GM21619 (cell line): ENCODE results near the gene EMSY.
A peak's percentile ranks its signal among the peaks of the same experiment; 100 is the strongest.
"Not testable (repeated sequence)": the region's sequence is repeated elsewhere in the genome, so short reads cannot be mapped to it uniquely, and the experiment has no call there.

Source experiments
- ATAC-seq: cut with Tn5 transposase; IDR thresholded peaks from one replicate; pipeline ENCODE4 v1.9.1; 2021; ENCODE audit not compliant: unreplicated experiment

EMSY gene

DNA sequence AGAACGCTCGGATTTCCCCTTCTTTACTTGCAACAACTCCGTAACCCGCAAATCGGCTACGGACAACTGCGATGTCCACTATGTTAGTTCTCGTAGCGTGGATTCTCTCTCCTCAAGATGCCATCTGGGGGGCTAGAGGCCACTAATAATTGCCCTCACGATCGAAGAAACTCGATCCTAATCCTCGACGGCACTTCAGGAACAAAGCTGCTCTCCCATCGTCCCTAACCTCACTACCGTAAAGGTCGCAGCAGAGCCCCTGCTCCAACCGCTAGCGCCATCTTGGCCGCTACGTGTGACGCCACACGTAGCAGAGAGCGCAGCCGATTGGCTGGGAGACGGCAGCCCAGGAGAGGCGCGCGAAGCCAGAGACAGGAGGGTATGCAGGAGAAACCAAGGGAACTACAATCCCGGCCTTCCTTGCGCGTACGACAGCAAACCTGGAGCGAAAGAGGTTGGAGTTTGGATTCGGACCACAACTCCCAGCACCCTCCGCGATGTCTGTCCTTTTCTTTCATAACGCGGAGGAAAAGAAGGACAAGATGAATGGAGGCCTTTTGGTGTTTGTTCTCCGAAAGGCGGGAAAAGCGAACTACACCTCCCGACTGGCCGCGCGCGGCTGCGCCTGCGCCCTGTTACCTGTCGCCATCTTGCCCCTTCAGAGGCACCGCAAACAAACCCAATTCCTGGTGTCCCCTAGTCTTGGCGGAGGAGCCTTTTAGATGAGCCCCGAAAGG lies at the start of gene EMSY:
TSS of gene EMSY (plus strand) at position 635 of the 737 bp plus-strand sequence. CDS start 1,921 bp downstream, outside the sequence.
- peak; percentile 89 for ATAC-seq

DNA sequence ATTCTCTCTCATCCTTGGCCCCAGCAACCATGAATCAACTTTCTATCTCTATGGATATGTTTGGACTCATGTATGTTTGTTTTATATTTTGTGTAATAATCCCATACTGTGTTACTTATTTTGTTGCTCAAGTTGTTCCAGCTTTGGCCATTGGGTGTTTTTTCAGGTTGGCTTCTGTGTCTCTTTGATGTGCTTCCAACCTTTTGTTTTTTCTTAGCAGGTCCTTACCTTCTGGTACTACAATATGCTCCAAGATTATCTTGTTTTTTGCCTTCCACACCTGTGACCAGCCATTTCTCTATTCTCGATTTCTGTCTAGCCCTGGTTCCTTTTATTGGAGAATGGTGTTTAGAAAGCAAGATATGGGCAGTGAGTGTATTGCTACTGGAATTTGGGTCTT lies 49.5 kb upstream of the EMSY start:
- ATAC-seq, result no peak

GRCh38 chr11:76397383-76397782 lies 47.4 kb upstream of the EMSY start:
- ATAC-seq, result peak; percentile 78

DNA sequence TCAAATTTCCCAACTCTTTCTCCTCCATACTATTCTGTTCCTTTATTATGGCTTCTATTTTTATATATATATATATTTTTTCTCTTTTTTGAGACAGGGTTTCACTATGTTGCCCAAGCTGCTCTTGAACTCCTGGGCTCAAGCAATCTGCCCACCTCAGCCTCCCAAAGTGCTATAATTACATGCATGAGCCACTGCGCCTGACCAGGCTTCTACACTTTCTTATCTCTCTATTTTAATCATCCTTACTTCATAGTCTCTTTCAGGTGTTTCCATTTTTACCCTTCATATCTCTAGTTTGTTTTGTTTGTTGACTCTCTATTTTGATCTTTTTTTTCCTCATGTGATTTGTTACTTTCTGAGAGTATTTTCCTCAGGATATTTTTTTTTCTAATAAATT lies 43.9 kb upstream of the EMSY start:
- ATAC-seq, result no peak

DNA sequence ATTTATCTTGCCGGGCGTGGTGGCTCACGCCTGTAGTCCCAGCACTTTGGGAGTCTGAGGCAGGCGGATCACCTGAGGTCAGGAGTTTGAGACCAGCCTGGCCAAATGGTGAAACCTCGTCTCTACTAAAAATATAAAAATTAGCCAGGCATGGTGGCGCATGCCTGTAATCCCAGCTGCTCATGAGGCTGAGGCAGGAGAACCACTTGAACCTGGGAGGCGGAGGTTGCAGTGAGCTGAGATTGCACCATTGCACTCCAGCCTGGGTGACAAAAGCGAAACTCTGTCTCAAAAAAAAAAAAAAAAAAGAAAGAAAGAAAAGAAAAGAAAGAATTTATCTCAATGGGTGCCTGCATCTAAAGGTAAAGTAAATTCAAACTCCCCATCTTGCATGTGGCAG lies 43.3 kb upstream of the EMSY start:
- ATAC-seq, result not testable (repeated sequence)

DNA sequence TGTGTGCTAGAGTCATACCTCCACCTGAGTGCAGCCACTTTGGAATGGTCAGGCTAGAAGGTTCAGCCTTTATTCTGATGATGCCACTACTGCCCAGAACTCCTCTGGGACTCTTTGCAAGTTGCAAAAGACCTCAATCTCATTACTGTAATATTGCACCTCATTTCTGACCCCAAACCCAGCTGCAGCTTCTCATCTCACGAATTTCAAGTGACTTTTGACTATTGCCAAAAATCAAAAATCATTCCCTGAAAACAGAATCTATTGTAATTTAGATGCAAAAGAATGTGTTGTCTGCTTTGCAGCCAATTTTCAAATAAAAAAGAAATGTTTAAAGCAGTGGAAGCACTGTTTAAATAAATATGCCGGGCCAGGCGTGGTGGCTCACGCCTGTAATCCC lies 38.5 kb upstream of the EMSY start:
- ATAC-seq, result no peak

GRCh38 chr11:76408171-76408965 lies 36.5 kb upstream of the EMSY start:
- no peak for ATAC-seq

- ATAC-seq, result no peak
These were observed 33.9 kb upstream of the EMSY start for GRCh38 chr11:76410851-76411357.

- ATAC-seq, result no peak
These were observed 29.7 kb upstream of the EMSY start for GRCh38 chr11:76415073-76415472.

- ATAC-seq, result no peak
These were observed 24.9 kb upstream of the EMSY start for GRCh38 chr11:76419896-76420295.

- peak; percentile 69 for ATAC-seq
These were observed 20.4 kb upstream of the EMSY start for GRCh38 chr11:76424379-76424778.

DNA sequence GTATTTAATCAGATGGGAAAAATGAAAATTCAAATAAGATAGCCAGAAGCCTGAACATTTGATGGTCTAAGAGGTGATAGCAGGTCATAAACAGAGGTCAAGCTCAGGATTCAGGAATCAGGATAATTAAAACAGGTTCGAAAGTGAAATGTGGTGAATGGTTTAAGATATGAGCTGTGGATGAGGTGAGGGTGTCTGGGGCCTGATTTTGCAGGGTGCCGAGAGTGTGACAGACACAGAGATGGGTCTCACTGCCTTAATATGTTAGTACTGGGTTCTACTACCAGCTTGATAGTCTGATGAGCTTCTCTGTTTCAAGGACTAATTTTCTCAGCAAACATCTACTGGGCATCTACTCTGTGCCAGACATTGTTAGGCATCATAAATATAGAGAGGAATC lies 19.9 kb upstream of the EMSY start:
- ATAC-seq, result no peak

- ATAC-seq, result no peak
These were observed 18.2 kb upstream of the EMSY start for GRCh38 chr11:76426660-76427059.

DNA sequence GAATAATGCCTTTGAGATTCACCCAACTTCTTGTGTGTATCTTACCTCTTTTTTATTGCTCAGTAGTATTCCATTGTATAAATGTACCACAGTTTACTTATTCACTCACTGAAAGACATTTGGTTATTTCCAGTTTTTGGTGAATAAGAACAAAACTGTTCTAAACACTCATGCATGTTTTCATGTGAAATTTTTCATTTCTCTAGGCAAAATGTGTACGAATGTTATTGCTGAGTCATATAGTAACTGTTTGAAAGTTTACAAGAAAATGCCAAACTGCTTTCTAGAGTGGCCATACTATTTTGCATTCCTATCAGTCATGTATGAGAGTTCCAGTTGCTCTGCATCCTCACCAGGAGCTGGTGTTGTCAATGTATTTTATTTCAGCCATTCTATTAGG lies 8.8 kb upstream of the EMSY start:
- no peak for ATAC-seq

GRCh38 chr11:76443268-76443980 lies 1.4 kb upstream of the EMSY start:
- no peak for ATAC-seq

DNA sequence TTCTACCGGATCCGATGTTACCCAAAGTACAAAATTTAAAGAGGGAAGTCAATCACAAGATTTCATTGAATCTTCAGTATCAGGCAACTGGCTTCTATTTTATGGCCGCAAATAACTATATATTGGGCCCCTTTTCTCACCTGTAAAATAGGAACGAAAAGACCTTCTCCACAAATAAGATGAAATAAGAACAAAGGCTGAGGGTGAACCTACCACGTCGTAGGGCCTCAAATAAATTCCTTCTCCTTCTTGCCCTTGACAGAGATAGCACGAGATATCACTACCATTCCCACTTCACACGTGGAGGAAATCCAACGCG lies 794 bp upstream of the EMSY start:
- ATAC-seq, result no peak

- peak; percentile 32 for ATAC-seq
These were observed 585 bp downstream of the EMSY start for GRCh38 chr11:76445121-76446084.

- no peak for ATAC-seq
These were observed 3.7 kb downstream of the EMSY start for GRCh38 chr11:76448506-76448905.

- ATAC-seq, result no peak
These were observed 8.4 kb downstream of the EMSY start for GRCh38 chr11:76453248-76453647.

- no peak for ATAC-seq
These were observed 10.5 kb downstream of the EMSY start for GRCh38 chr11:76455331-76455730.

DNA sequence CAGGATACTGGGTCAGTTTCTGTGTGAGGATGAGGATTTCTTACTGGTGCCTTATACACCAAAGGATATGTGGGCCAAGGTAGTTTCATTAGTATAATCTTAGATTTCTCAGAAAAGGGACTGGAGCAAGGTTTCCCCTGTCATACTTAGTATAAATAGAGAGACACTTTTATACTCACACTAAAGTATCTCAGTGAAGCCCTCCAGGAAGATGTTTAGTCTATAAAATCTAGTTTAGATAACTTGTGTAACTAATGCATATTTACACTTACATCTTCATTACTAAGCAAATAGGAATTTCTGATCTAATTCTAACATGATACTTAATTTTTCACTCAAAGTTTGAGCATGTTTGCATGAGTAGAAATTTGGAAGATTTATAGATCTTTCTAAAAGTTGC lies 11.1 kb downstream of the EMSY start:
- no peak for ATAC-seq
